Subcutaneous adipose tissue (tissue), 4 donors: ENCODE measurements around the gene CDH22. TPM values are rescaled to one million over a fixed set of nuclear protein-coding genes. Genes with fewer than 3 reads are reported as not detected.

Experiments
- CTCF ChIP-seq: fragments of 450-650 bp; IDR thresholded peaks from one replicate; pipeline ENCODE4 v1.5.1; 2016; ENCODE audit warnings: low read depth, mild to moderate bottlenecking, control low read depth, antibody characterized with exemption, moderate library complexity
- total RNA-seq, 4 donors: library from RNA; depleted of rRNA; stranded (reverse); fragments of >200 nt; gene quantifications; one replicate each; pipeline ENCODE4 v1.1.0, GENCODE V29; 2016

CDH22 gene
- total RNA-seq, 4 donors from 2014 or later: not detected

GRCh38 chr20:46309945-46310344, 1.6 kb upstream of the CDH22 start:
- TF ChIP-seq CTCF: no peak

- no peak for TF ChIP-seq CTCF
Observed at GRCh38 chr20:46307999-46308257, 370 bp downstream of the CDH22 start.

- TF ChIP-seq CTCF: no peak
Observed at GRCh38 chr20:46307139-46307998, 929 bp downstream of the CDH22 start.

GRCh38 chr20:46306743-46307138, 1.6 kb downstream of the CDH22 start:
- no peak for TF ChIP-seq CTCF

- no peak for TF ChIP-seq CTCF
Observed at GRCh38 chr20:46305973-46306360, 2.3 kb downstream of the CDH22 start.

- no peak for TF ChIP-seq CTCF
Observed at GRCh38 chr20:46305331-46305972, 2.8 kb downstream of the CDH22 start.

- TF ChIP-seq CTCF: no peak
Observed at GRCh38 chr20:46304852-46305251, 3.4 kb downstream of the CDH22 start.
